WTC11 (cell line): Measurements from ENCODE around the gene IFIT3. TPM values are rescaled to one million over a fixed set of nuclear protein-coding genes. Genes with fewer than 3 reads are reported as not detected.

Experiments
- ATAC-seq: fragments of 200-7000 bp; cut with Tn5 transposase; 2 replicates; pipeline ENCODE4 v1.10.0; 2021; ENCODE audit warnings: mild to moderate bottlenecking, moderate library complexity
- CTCF ChIA-PET: fragments of 300-600 bp; sonication (Branson Sonifier 250); formaldehyde crosslinking; loops from one replicate; lab custom pipeline; 2021; ENCODE audit warnings: antibody characterized with exemption; lab: Charles Lee
- POLR2A ChIA-PET: fragments of 350-600 bp; sonication (Branson Sonifier 250); formaldehyde crosslinking; loops from one replicate; lab custom pipeline; 2021; ENCODE audit warnings: antibody characterized with exemption; lab: Charles Lee
- DNase-seq: peaks from one replicate; pipeline ENCODE4 v3.0.0; 2021; ENCODE audit warnings: low spot score
- H3K27ac Mint-ChIP-seq: 2 replicates; pipeline ENCODE4 v1.8.0; 2021; ENCODE audit warnings: mixed read lengths
- H3K27me3 Mint-ChIP-seq: 2 replicates; pipeline ENCODE4 v1.8.0; 2021; ENCODE audit warnings: low read depth, mild to moderate bottlenecking, moderate library complexity, mixed read lengths
- H3K36me3 Mint-ChIP-seq: 2 replicates; pipeline ENCODE4 v1.8.0; 2021; ENCODE audit warnings: mixed read lengths
- H3K4me1 Mint-ChIP-seq: 2 replicates; pipeline ENCODE4 v1.8.0; 2022; ENCODE audit warnings: mixed read lengths
- H3K4me3 Mint-ChIP-seq: 2 replicates; pipeline ENCODE4 v1.8.0; 2021; ENCODE audit warnings: mild to moderate bottlenecking, moderate library complexity, mixed read lengths
- H3K9me3 Mint-ChIP-seq: 2 replicates; pipeline ENCODE4 v1.8.0; 2021; ENCODE audit warnings: mixed read lengths
- AFF4 ChIP-seq: sonication (generic); formaldehyde crosslinking; IDR thresholded peaks from 2 replicates; pipeline ENCODE4 v1.8.1; 2023; ENCODE audit warnings: mild to moderate bottlenecking, missing genetic modification reagents, borderline replicate concordance
- ATF2 ChIP-seq: sonication (generic); formaldehyde crosslinking; IDR thresholded peaks from 2 replicates; pipeline ENCODE4 v1.8.1; 2022; ENCODE audit warnings: low read depth, missing genetic modification reagents, borderline replicate concordance
- EMX1 ChIP-seq: fragments of 250-450 bp; sonication (Bioruptor Pico); IDR thresholded peaks from 2 replicates; pipeline ENCODE4 v1.8.0; 2021; ENCODE audit warnings: mild to moderate bottlenecking
- ETV6 ChIP-seq: sonication (generic); formaldehyde crosslinking; IDR thresholded peaks from 2 replicates; pipeline ENCODE4 v1.8.1; 2022; ENCODE audit warnings: mild to moderate bottlenecking, missing genetic modification reagents
- HMGA2 ChIP-seq: fragments of 250-450 bp; sonication (Bioruptor Pico); IDR thresholded peaks from 2 replicates; pipeline ENCODE4 v1.4.0; 2021; ENCODE audit warnings: mild to moderate bottlenecking, moderate library complexity
- IRF1 ChIP-seq: sonication (generic); formaldehyde crosslinking; IDR thresholded peaks from 2 replicates; pipeline ENCODE4 v1.8.0; 2023; ENCODE audit warnings: missing genetic modification reagents
- KAT7 ChIP-seq: sonication (generic); formaldehyde crosslinking; IDR thresholded peaks from 2 replicates; pipeline ENCODE4 v1.8.1; 2023; ENCODE audit warnings: missing genetic modification reagents, mild to moderate bottlenecking, borderline replicate concordance
- NFE2L1 ChIP-seq: sonication (generic); formaldehyde crosslinking; IDR thresholded peaks from 2 replicates; pipeline ENCODE4 v1.8.1; 2023; ENCODE audit warnings: missing genetic modification reagents
- SMAD4 ChIP-seq: sonication (generic); formaldehyde crosslinking; IDR thresholded peaks from 2 replicates; pipeline ENCODE4 v1.8.0; 2022; ENCODE audit warnings: mild to moderate bottlenecking, missing genetic modification reagents
- SP1 ChIP-seq: sonication (generic); formaldehyde crosslinking; conservative IDR thresholded peaks from 2 replicates; pipeline ENCODE4 v1.8.1; 2022; ENCODE audit warnings: missing genetic modification reagents
- ZNF232 ChIP-seq: sonication (generic); formaldehyde crosslinking; IDR thresholded peaks from 2 replicates; pipeline ENCODE4 v1.8.0; 2022; ENCODE audit warnings: mild to moderate bottlenecking, missing genetic modification reagents
- ZNF317 ChIP-seq: sonication (generic); formaldehyde crosslinking; IDR thresholded peaks from 2 replicates; pipeline ENCODE4 v1.8.1; 2023; ENCODE audit warnings: low read depth, mild to moderate bottlenecking, moderate library complexity, missing genetic modification reagents, borderline replicate concordance
- ZNF416 ChIP-seq: fragments of 250-450 bp; sonication (Bioruptor Pico); IDR thresholded peaks from 2 replicates; pipeline ENCODE4 v1.9.0; 2021; ENCODE audit warnings: mild to moderate bottlenecking, inconsistent platforms
- ZNF425 ChIP-seq: fragments of 250-450 bp; sonication (Bioruptor Pico); conservative IDR thresholded peaks from 2 replicates; pipeline ENCODE4 v1.9.0; 2021; ENCODE audit warnings: mild to moderate bottlenecking
- total RNA-seq: library from RNA; stranded (reverse); gene quantifications from 3 replicates; pipeline ENCODE4 v1.2.3, GENCODE V29; 2021

IFIT3 gene
- total RNA-seq, 1 experiment from 2014 or later = 0.42 TPM

GRCh38 chr10:89304446-89304845, 23.4 kb upstream of the IFIT3 start:
- Mint-ChIP-seq H3K36me3 (no peaks in the 10 kb centered on the region), H3K27me3 (no peaks in the 10 kb centered on the region), H3K9me3 (no peaks in the 10 kb centered on the region; the same call in 1 of the 2 replicates), H3K4me3 (no peak overlapping the region), H3K4me1 (peaks cover 16% of the 10 kb centered on the region), H3K27ac (no peak overlapping the region)
- ChIA-PET POLR2A (interaction anchor here (1.1 kb wide), 1 partner anchor 65 kb away, joined by 3 read pairs; no protein-coding TSS in a partner anchor), CTCF (interaction anchor here (1.3 kb wide), 2 partner anchors 65 to 85 kb away, joined by 3 to 4 read pairs; no protein-coding TSS in a partner anchor)
- DNase-seq (no peak), ATAC-seq (no peak)
- no peak for TF ChIP-seq EMX1 (CRISPR knock-in tag)
- no peak for TF ChIP-seq KAT7 (CRISPR knock-in tag)

- TF ChIP-seq AFF4 (no peak), ATF2 (CRISPR knock-in tag) (no peak), ZNF232 (no peak), HMGA2 (peak; percentile 68; the same call in 1 of the 2 replicates)
- no peaks in the 10 kb centered on the region for H3K9me3 Mint-ChIP-seq
- H3K27ac Mint-ChIP-seq = no peak overlapping the region
- DNase-seq (no peak), ATAC-seq (no peak)
- POLR2A ChIA-PET = no interaction called here
- no peaks in the 10 kb centered on the region for H3K27me3 Mint-ChIP-seq
- peaks cover 16% of the 10 kb centered on the region for H3K4me1 Mint-ChIP-seq
- CTCF ChIA-PET = interaction anchor here (1.0 to 1.3 kb wide), 2 partner anchors 64 to 84 kb away, joined by 3 to 4 read pairs; no protein-coding TSS in a partner anchor
- H3K36me3 Mint-ChIP-seq = no peaks in the 10 kb centered on the region
- H3K4me3 Mint-ChIP-seq = no peak overlapping the region
Measured at GRCh38 chr10:89304925-89305324, 22.9 kb upstream of the IFIT3 start.

- Mint-ChIP-seq H3K9me3 (no peaks in the 10 kb centered on the region), H3K4me1 (peaks cover 19% of the 10 kb centered on the region), H3K36me3 (no peaks in the 10 kb centered on the region), H3K27me3 (no peaks in the 10 kb centered on the region), H3K27ac (no peak overlapping the region), H3K4me3 (no peak overlapping the region)
- no peak for TF ChIP-seq ETV6 (CRISPR knock-in tag)
- POLR2A ChIA-PET = no interaction called here
- no peak for ATAC-seq
- no peak for DNase-seq
- CTCF ChIA-PET = interaction anchor here (1.0 kb wide), 1 partner anchor 63 kb away, joined by 4 read pairs; no protein-coding TSS in a partner anchor
Measured at GRCh38 chr10:89305766-89306433, 21.9 kb upstream of the IFIT3 start.

- DNase-seq (no peak), ATAC-seq (no peak)
- peaks cover 12% of the 10 kb centered on the region for H3K4me1 Mint-ChIP-seq
- no peaks in the 10 kb centered on the region for H3K27me3 Mint-ChIP-seq
- H3K27ac Mint-ChIP-seq = no peak overlapping the region
- CTCF ChIA-PET = no interaction called here
- POLR2A ChIA-PET = no interaction called here
- no peak overlapping the region for H3K4me3 Mint-ChIP-seq
- no peaks in the 10 kb centered on the region for H3K36me3 Mint-ChIP-seq
- H3K9me3 Mint-ChIP-seq = no peaks in the 10 kb centered on the region
- TF ChIP-seq ZNF425 (CRISPR knock-in tag) (no peak), ZNF317 (CRISPR knock-in tag) (no peak), SMAD4 (no peak), SP1 (CRISPR knock-in tag) (no peak), IRF1 (no peak), ZNF416 (CRISPR knock-in tag) (no peak), NFE2L1 (CRISPR knock-in tag) (no peak)
Measured at GRCh38 chr10:89306434-89307268, 21.1 kb upstream of the IFIT3 start.
